Upper lobe of left lung (tissue), 6 donors: ENCODE results near the gene RALGDS. TPM values are rescaled to one million over a fixed set of nuclear protein-coding genes. Genes with fewer than 3 reads are reported as not detected.

Experiments
- ATAC-seq, 2 donors: fragments of 200-7000 bp; cut with Tn5 transposase; one replicate each; pipeline ENCODE4 v1.9.1; 2022; ENCODE audit warnings: mild to moderate bottlenecking in 2 of 2, moderate library complexity in 2 of 2; ENCODE audit not compliant: low FRiP score in 2 of 2
- DNase-seq, 2 donors: peaks; one replicate each; pipeline ENCODE4 v3.0.0-alpha.2; 2019 to 2020
- H3K27ac ChIP-seq, 4 donors: fragments of 200-600 bp; sonication (generic); one replicate each; pipeline ENCODE4 v1.5.1; 2016 to 2019
- H3K27me3 ChIP-seq, 4 donors: fragments of 200-600 bp; sonication (generic); one replicate each; pipeline ENCODE4 v1.5.1; 2017 to 2019
- H3K36me3 ChIP-seq, 4 donors: fragments of 200-600 bp; sonication (generic); one replicate each; pipeline ENCODE4 v1.5.1; 2016 to 2019
- H3K4me1 ChIP-seq, 4 donors: fragments of 200-600 bp; sonication (generic); one replicate each; pipeline ENCODE4 v1.5.1; 2018 to 2019
- H3K4me3 ChIP-seq, 4 donors: fragments of 200-600 bp; sonication (generic); one replicate each; pipeline ENCODE4 v1.5.1; 2017 to 2019; ENCODE audit warnings: mild to moderate bottlenecking in 2 of 4, moderate library complexity in 1 of 4
- H3K9me3 ChIP-seq, 4 donors: fragments of 200-600 bp; sonication (generic); one replicate each; pipeline ENCODE4 v1.5.1; 2018 to 2019
- EP300 ChIP-seq, 4 donors: sonication (generic); formaldehyde crosslinking; IDR thresholded peaks; one replicate each; pipeline ENCODE4 v1.5.1; 2017; ENCODE audit warnings: antibody characterized with exemption in 4 of 4, control low read depth in 2 of 4
- POLR2A ChIP-seq, 4 donors: fragments of 450-650 bp; IDR thresholded peaks; one replicate each; pipeline ENCODE4 v1.5.1; 2016 to 2017; ENCODE audit warnings: antibody characterized with exemption in 4 of 4, mild to moderate bottlenecking in 2 of 4
- POLR2AphosphoS5 ChIP-seq, 2 donors: sonication (generic); formaldehyde crosslinking; IDR thresholded peaks; one replicate each; pipeline ENCODE4 v1.5.1; 2017; ENCODE audit warnings: antibody characterized with exemption in 2 of 2
- WGBS, 2 donors: methylation state at CpG; one replicate each; pipeline ENCODE4 v1.1.5; 2017 to 2018; 5-methylcytosine and 5-hydroxymethylcytosine counted together
- total RNA-seq, 6 donors: library from RNA; depleted of rRNA in 4 of 6; stranded (reverse); fragments of >200 nt in 4 of 6; gene quantifications; one replicate each; pipeline versions ENCODE4 v1.1.0 to v1.2.1, GENCODE V29; 2016 to 2021
- TF ChIP-seq, protein P1 (sequence below), 6 experiments: fragments of 450-650 bp in 4 of 6; fragments of 200-600 bp in 2 of 6; sonication (generic) in 2 of 6; IDR thresholded peaks; one replicate each; pipeline ENCODE4 v1.5.1; 2016 to 2019; ENCODE audit warnings: antibody characterized with exemption in 6 of 6
- donor health status: DM: no; HTN: no; CAD: no; lungs with moderate emphysema.
- donor health status: DM: no; HTN: yes; CAD: no; lungs with severe emphysema.

RALGDS gene
- total RNA-seq, 6 donors from 2014 or later, result 57.1 to 117 (median 88.9) TPM

DNA sequence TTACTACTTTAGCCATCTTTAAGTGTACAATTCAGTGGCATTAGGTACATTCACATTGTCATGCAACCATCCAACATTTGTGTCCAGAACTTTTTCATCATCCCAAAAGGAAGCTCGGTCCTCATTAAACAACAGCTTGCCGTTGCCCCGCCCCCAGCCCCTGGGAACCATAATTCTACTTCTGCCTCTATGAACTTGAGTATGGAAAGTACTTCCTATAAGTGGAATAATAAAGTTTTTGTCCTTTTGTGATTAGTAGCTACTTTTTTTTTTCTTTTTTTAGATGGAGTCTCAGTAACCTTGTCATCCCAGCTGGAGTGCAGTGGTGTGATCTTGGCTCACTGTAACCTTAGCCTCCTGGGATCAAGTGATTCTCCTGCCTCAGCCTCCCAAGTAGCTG is 37.7 kb upstream of the RALGDS start:
- DNase-seq (no peak), ATAC-seq (no peak)
- Histone ChIP-seq H3K4me3 (no peak overlapping the region), H3K27ac (no peak overlapping the region), H3K4me1 (peaks cover 15 to 25% (median 19%) of the 10 kb centered on the region in 4 donors), H3K27me3 (no peaks in the 10 kb centered on the region), H3K36me3 (peaks cover 0 to 5% (median 2%) of the 10 kb centered on the region in 4 donors), H3K9me3 (no peaks in the 10 kb centered on the region)
- 89 to 94% methylated on average over 3 of the region's 3 CpGs for WGBS, 2 donors
- TF ChIP-seq, protein P1, sequence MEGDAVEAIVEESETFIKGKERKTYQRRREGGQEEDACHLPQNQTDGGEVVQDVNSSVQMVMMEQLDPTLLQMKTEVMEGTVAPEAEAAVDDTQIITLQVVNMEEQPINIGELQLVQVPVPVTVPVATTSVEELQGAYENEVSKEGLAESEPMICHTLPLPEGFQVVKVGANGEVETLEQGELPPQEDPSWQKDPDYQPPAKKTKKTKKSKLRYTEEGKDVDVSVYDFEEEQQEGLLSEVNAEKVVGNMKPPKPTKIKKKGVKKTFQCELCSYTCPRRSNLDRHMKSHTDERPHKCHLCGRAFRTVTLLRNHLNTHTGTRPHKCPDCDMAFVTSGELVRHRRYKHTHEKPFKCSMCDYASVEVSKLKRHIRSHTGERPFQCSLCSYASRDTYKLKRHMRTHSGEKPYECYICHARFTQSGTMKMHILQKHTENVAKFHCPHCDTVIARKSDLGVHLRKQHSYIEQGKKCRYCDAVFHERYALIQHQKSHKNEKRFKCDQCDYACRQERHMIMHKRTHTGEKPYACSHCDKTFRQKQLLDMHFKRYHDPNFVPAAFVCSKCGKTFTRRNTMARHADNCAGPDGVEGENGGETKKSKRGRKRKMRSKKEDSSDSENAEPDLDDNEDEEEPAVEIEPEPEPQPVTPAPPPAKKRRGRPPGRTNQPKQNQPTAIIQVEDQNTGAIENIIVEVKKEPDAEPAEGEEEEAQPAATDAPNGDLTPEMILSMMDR (IDR thresholded peaks at IDR 0.05), result no peak
- TF ChIP-seq POLR2A (IDR thresholded peaks at IDR 0.05), result no peak
- TF ChIP-seq EP300 (IDR thresholded peaks at IDR 0.05), result no peak
- TF ChIP-seq POLR2AphosphoS5 (IDR thresholded peaks at IDR 0.05), result no peak

DNA sequence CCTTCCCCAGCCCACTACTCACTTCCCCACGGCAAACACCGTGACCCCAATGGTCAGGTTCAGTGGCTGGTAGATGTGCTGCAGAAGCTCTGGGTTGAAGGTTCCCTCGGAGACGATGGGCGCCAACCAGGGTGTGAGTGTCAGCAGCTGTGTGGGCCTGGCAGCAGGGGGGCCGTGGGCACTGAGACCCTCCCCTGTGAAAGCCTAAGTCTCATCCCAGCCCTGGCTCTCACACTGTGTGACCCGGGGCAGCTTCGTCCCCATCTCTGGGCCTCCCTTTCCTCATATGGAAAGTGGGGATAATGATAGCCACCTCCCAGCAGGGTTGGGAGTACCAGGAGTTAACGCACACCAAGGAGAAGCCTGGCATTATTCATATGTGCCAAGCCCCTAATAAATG is 34.1 kb upstream of the RALGDS start:
- Histone ChIP-seq H3K4me1 (peaks cover 0 to under 1% (median 0%) of the 10 kb centered on the region in 4 donors), H3K27me3 (no peaks in the 10 kb centered on the region), H3K27ac (no peak overlapping the region), H3K36me3 (peaks cover 0 to 5% (median 2%) of the 10 kb centered on the region in 4 donors), H3K4me3 (no peak overlapping the region), H3K9me3 (no peaks in the 10 kb centered on the region)
- WGBS, 2 donors, result 73 to 93% methylated on average over 4 to 9 of the region's 9 CpGs
- ATAC-seq, result no peak
- no peak for TF ChIP-seq POLR2A (IDR thresholded peaks at IDR 0.05)
- TF ChIP-seq, protein P1 (IDR thresholded peaks at IDR 0.05), result no peak
- no peak for TF ChIP-seq EP300 (IDR thresholded peaks at IDR 0.05)
- no peak for TF ChIP-seq POLR2AphosphoS5 (IDR thresholded peaks at IDR 0.05)
- peak in 1 of 2 donors; percentile 33 for DNase-seq

DNA sequence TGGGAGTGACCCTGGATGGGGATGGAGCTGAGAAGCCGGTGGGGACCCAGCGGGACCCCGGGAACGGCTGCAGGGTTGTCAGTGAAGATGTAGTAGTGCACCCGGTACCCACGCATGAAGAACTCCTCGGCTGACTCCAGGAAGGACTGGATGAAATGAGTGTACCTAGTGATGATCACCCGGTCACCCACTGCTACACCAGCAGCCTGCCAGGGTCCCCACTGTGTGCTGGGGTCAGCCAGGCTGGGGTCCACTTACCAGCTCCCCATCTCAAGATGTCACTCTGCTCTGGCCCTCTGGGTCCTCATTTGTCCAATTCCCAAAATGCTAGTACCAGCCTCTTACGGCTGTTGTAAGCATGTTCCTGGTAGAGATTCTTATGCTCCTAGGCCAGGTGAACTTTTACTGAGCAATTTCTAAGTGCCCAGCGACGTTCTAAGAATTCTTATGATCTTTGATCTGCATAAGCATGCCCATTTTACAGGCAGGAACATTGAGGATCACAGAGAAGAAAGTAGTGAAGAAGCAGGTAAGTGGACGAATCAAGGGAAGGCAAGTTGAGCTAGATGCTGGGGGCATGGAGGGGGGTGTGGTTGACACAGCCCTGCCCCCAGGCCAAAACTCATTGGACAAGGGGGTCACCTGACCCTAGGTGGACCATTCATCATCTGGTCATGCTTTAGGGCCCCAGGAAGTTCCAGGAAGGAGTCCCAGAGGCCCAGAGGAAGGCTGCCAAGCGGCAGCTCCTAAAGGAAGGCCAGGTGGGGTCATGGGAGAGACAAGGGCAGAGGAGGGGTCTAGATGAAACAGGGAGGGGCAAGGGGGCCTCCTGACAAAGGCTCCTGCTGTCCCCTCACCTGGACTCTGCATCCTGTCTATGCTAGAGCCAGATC is 33.3 kb upstream of the RALGDS start:
- H3K4me1 ChIP-seq, result peaks cover 0 to 9% (median 4%) of the 10 kb centered on the region in 4 donors
- H3K36me3 ChIP-seq, result peaks cover 0 to 5% (median under 1%) of the 10 kb centered on the region in 4 donors

DNA sequence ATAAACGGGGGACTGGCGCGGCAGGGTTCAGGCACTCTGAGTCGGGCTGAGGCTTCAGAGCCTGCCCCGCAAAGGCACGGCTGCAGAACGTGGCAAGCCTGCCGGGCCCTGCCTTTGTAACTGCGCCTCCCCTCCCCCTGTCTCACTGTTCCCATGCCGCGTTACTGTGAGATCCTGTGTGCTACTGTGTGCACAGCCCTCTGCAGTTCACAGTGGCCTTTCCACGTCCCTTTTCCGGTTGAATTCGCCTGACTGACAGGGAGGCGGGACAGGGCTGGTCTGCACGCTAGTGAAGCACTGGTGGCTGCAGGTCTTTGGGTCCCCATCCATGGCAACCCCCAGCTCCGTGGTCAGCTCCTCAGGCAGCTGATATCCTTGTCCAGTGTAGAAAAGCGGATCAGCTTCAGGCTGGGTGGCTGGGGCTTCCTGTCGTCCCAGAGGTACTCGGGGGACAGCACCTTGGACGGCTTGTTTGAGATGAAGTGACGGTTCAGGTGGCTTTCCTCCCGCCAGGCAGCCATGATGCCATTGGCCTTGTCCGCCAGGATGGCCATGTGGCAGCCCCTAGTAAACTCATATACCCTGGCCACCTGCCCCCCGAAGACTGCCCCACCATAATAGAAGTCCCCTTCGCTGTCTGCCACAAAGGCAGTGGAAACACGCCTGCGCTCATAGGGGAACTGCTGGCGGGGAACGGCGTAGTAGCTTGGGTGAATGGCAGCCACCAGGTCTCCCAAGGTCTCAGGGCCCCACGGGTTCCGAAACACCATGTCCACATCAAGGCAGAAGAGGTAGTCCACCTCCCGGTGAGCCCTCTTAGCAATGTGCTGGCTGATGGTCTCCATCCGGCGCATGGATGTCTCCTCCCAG is 32.4 kb upstream of the RALGDS start:
- Histone ChIP-seq H3K27ac (no peak overlapping the region), H3K9me3 (no peaks in the 10 kb centered on the region)
- no peak for TF ChIP-seq POLR2A (IDR thresholded peaks at IDR 0.05)
- TF ChIP-seq, protein P1 (IDR thresholded peaks at IDR 0.05), result no peak
- TF ChIP-seq POLR2AphosphoS5 (IDR thresholded peaks at IDR 0.05), result no peak
- no peak for TF ChIP-seq EP300 (IDR thresholded peaks at IDR 0.05)

More for the DNA sequence above, 33.3 kb upstream of the RALGDS start:
- no peak for DNase-seq
- no peak for ATAC-seq
- Histone ChIP-seq H3K9me3 (no peaks in the 10 kb centered on the region), H3K27me3 (no peaks in the 10 kb centered on the region), H3K4me3 (no peak overlapping the region), H3K27ac (no peak overlapping the region)
- WGBS, 2 donors, result 89 to 91% methylated on average over 13 of the region's 13 CpGs
- no peak for TF ChIP-seq POLR2A (IDR thresholded peaks at IDR 0.05)
- TF ChIP-seq, protein P1 (IDR thresholded peaks at IDR 0.05), result no peak
- TF ChIP-seq EP300 (IDR thresholded peaks at IDR 0.05), result no peak
- no peak for TF ChIP-seq POLR2AphosphoS5 (IDR thresholded peaks at IDR 0.05)

More for the DNA sequence above, 32.4 kb upstream of the RALGDS start:
- Histone ChIP-seq H3K4me3 (no peak overlapping the region), H3K36me3 (peaks cover 0 to 5% (median 0%) of the 10 kb centered on the region in 4 donors), H3K4me1 (peaks cover under 1 to 12% (median 5%) of the 10 kb centered on the region in 4 donors), H3K27me3 (no peaks in the 10 kb centered on the region)
- WGBS, 2 donors, result 75 to 95% methylated on average over 16 to 30 of the region's 36 CpGs
- no peak for ATAC-seq
- DNase-seq, result no peak
